Stimulated activated CD4-positive, alpha-beta T cell treated with anti-CD3 and anti-CD28 coated beads, Interleukin-2, amount 100 ng/mL, for 4 hours (primary cell): ENCODE results near the gene RIC8B.

Source experiments
- DNase-seq: peaks from one replicate; pipeline ENCODE4 v3.0.0-alpha.2; 2020; ENCODE audit warnings: low read depth

The RIC8B gene

GRCh38 chr12:106758349-106759110, 16.0 kb upstream of the RIC8B start:
- DNase-seq = no peak

DNA sequence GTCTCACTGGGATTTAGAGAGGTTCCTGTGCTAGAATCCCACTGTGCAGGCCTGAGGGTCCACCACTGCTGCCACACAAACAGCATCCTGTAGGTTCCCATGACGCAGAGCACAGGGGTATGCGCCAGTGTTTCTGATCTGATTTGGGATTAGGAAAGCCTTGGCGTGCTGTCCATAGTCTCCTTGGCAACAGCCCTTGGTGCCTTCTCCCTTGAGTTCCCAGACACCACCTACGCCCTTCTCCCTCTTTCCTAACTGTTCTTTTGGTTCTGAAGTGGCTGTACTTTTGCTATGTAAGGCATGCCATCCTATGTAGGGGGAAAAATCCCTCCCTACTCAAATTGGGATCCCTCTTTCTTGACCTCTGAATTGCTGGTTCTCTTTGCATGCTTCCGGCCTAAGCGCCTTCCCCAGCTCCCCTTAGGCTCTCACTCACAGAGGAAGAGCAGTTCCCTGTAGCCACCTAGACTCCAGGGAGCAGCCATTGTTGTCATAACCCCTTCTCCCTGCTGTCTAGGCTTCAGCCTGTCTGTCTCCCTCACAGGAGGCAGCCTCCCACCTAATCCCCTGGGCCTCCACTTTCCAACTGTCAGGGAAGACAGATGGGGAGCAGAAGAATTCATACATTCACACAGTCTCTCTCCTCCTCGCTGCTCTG, 14.8 kb upstream of the RIC8B start:
- no peak for DNase-seq

DNA sequence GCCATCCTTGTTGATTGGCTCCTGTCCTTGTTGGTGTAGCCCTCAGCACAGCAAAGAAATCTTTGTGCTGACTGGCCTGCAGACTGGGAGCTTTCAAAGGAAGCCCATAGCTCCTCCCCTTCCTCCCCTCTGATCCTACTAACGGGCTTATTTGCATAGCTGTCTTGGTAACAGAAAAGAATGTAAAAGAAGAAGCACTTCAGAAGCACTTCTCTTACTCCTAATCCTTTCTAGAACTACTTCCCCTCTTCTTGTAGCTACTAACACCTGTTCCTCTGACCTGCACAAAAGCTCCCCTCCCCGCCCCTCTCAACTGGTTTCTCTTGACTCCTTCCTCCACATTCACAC, 14.3 kb upstream of the RIC8B start:
- no peak for DNase-seq

- no peak for DNase-seq
Measured at GRCh38 chr12:106764220-106764619, 10.3 kb upstream of the RIC8B start.

DNA sequence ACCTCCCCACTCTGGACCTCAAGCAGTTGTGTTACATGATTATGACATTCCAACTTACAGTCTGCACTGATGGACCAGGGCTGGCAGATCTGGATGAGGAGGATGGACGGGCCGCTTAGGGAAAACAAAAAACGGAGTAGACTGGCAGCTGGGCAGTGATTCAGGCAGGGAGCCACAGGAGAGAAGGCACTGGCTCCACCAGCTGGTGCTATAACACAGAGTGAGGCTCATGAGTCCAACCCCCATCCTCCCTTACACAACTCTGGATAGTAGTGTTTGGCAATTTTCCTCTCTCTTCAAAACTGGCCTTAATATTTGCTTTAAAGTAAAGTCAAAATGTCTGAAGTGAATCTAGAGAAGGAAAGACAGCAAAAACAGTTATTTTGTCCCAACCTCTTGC, 9.7 kb upstream of the RIC8B start:
- no peak for DNase-seq

GRCh38 chr12:106766393-106766826, 8.1 kb upstream of the RIC8B start:
- DNase-seq = peak; percentile 52

- no peak for DNase-seq
Measured at GRCh38 chr12:106767206-106767605, 7.3 kb upstream of the RIC8B start.

DNA sequence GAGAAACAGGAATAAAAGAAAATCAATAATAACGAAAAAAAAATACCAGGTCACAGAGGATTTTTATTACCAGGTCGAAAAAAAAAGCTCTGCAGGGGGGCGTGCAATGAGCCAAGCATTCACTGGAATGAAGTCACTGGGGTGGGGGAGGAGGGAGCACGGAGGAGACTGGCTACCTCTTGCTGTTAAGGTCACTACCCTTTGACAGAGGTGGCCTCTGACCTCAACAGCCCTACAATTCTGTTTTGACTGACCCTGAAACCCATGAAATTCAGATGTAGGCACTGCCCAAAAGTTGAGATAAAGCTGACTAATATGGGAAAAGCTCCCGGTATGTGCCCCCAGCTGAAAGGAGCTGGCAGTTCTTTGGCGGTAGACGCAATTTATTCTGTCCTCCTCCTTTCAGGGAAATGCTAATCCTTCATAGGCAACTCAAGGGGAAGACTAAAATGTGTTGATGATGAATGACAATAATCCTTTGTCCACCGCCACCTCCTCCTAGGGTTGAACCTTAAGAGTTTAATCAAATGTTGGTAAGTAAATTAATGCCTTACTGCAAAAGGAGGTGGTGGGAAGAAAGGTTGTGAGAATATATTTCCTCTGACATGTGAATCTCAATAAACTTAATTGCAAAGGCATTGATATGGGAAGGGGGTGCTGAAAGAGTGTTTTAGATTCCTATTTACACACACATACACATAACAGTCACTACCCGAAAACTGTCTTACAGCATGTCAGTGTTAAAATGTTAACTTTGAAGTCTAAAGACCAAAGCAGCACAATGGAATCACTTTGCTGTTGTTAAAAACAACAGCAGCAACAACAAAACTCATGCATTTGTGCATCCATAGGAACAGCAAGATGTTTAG, 6.3 kb upstream of the RIC8B start:
- DNase-seq = no peak

GRCh38 chr12:106769078-106769477, 5.4 kb upstream of the RIC8B start:
- no peak for DNase-seq

DNA sequence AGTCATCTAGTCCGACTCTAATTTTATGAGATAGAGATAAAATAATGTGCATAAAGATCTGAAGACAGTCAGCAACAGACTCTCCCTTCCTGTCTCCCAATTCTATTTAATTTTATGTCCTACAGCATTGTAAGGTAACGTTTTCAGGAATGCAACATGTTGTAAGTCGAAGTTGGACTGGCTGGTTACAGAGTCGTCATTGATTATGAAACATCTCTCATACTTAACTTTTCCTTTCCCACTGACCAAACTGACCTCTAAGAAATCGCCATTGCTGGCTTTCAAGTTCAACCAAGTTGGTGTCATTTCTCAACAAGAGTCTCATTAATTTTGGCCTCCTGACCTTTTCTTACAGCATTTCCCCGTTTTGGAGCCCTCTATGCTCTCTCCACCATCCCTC, 4.9 kb upstream of the RIC8B start:
- no peak for DNase-seq

GRCh38 chr12:106771425-106771824, 3.1 kb upstream of the RIC8B start:
- DNase-seq = no peak

DNA sequence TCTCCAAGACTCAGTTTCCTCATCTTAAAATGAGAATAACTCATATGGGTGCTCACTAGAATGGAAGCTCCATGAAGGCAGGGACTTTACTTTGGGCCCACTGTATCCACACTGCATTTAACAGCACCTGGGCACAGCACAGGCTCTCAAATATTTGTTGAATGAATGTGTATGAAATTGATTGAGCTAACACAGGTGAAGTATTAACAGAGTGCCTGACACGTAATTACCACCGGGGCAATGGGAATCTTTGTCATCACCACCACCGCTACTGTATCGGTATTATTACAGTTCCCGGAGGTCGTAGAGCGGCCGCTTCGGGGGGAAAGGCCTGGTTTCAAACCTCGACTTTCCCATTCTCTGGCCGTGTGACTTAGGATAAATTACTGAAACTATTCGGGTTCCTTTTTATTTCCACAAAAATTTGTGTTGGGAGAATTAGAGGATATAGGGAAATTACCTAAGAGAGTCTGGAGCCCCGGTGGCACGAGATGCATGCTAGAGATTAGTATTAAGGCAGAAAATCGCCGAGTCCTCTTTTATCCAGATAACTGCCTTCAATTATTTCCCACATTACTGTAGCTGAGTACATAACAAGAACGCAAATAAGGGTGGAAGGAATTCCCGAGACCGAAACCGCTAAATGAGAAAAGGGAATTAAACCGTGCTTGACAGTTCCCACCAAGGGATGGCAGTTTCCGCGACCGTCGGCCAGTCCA, 1.0 kb upstream of the RIC8B start:
- no peak for DNase-seq

DNA sequence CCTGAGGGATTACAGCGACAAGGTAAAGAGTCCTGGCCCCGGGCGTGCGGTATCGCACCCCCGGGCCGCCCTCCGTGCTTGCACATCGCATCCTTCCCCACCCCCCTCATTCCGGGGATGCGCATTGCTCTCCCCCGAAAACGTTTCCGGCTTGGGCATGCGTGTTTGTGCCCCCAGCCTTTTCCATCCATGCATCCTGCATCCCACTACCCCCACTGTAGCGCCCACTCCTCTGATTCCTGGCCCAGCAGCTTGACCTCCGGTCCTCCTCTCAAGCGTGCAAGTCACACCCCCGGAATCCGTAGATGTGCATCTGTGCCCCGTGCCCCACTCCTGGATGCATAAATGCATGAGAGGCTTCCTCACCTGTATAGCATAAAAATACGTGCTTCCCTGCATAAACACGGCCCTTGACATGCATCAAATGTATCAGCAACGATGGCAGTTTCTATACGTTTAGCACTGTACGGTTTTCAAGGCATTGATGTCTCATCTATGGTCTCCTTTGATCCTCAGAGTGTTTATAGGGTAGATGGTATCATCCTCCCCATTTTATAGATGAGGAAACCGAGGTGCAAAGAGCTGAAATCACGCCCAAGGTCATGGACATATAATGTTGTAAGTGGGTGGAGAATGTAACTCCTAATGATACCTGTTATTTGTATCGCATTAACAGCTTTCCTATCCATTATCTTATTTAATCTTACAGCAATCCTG, 484 bp downstream of the RIC8B start:
- DNase-seq = no peak

- DNase-seq = no peak
Measured at GRCh38 chr12:106776897-106777296, 2.4 kb downstream of the RIC8B start.

- no peak for DNase-seq
Measured at GRCh38 chr12:106780010-106780631, 5.6 kb downstream of the RIC8B start.

GRCh38 chr12:106782619-106783018, 8.1 kb downstream of the RIC8B start:
- no peak for DNase-seq

GRCh38 chr12:106783515-106783914, 9.0 kb downstream of the RIC8B start:
- DNase-seq = no peak

GRCh38 chr12:106790020-106790419, 15.5 kb downstream of the RIC8B start:
- DNase-seq = no peak

DNA sequence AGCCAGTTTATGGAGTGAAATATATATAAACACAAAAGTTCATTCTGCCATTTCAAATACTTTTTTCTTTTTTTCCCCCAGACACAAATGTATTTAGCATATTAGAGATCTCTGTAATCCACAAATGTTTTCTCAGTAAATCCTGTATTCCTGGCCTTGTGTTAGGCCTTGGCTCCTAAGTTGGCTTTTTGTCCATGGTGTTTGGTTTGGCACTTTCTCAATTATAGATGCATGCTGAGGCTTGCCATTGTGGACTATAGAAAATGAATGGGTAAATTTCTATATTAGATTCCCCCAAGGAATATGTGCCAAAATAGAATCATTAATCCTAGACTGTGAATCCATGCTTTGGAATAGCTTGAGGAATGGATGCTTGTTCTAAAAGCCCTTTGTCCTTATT, 17.0 kb downstream of the RIC8B start:
- DNase-seq = no peak

DNA sequence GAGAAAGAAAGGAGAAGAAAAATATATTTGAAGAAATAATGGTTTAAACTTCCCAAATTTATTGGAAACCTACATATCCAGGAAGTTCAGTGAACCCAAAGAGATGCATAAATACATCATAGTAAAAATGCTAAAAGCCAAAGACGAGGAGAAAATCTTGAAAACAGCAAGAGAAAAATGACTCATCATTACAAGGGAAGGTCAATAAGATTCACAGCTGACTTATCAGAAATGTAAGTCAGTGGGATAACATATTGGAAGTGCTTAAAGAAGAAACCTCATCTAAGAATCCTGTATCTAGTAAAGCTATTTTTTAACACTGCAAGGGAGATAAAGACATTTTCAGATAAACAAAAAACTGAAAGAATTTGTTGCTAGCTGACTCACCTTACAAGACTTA, 19.9 kb downstream of the RIC8B start:
- DNase-seq = no peak

DNA sequence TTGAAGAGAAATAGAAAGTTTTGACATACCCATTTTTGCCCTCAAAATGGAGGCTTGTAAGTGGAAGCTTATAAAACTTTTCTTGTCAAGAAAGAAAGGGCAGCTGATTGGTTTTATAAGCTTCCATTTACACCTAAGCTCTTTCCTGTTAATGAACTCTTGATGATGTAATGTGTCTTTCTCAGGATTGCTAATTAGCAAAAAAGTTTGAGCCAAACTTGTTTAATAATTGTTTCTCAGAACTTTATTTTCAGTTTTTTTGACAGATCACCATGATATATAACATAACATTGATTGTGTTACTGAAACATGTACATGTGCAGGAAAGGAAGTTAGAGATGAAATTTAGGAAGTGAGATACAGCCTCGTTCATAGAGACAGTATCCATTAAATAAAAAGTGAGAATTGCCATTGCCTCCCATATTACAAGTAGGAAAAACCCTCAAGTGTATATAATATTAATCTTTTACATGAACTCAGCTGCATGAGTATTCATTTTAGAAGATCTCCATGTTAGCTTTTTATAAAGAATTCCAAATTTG, 26.8 kb downstream of the RIC8B start:
- no peak for DNase-seq
